SK-N-SH treated with all-trans-retinoic acid at 6 μM for 48 hours (cell line): ENCODE data around the gene SYN1.

Experiments
- PPARA ChIP-seq: fragments of 250-450 bp; sonication (Bioruptor Pico); IDR thresholded peaks from 2 replicates; pipeline ENCODE4 v1.5.0; 2020; ENCODE audit warnings: mild to moderate bottlenecking, borderline replicate concordance
- RARB ChIP-seq: fragments of 250-450 bp; sonication (Bioruptor Pico); IDR thresholded peaks from 2 replicates; pipeline ENCODE4 v1.8.0; 2021; ENCODE audit warnings: mild to moderate bottlenecking, moderate library complexity

GRCh38 chrX:47590984-47591383 lies 28.7 kb downstream of the SYN1 start:
- no peak for TF ChIP-seq PPARA (CRISPR knock-in tag)
- TF ChIP-seq RARB: no peak
